Activated naive CD4-positive, alpha-beta T cell treated with anti-CD3 and anti-CD28 coated beads, Interleukin-2, amount 10 ng/mL, durations not matched to agents 7 days and 5 days (primary cell): ENCODE results near the gene RIMS3.
"Not testable (repeated sequence)": the region's sequence is repeated elsewhere in the genome, so short reads cannot be mapped to it uniquely, and the experiment has no call there.

Experiments used
- CTCF ChIA-PET: fragments of 350-600 bp; sonication (Branson Sonifier 250); formaldehyde crosslinking; loops from one replicate; lab custom pipeline; 2021; ENCODE audit warnings: antibody characterized with exemption; lab: Charles Lee
- DNase-seq: peaks from one replicate; pipeline ENCODE4 v3.0.0-alpha.2; 2020
- H3K27ac Mint-ChIP-seq: one replicate; pipeline ENCODE4 v1.8.0; 2021; ENCODE audit warnings: mild to moderate bottlenecking, moderate library complexity, mixed read lengths
- H3K27me3 Mint-ChIP-seq: one replicate; pipeline ENCODE4 v1.8.0; 2021; ENCODE audit warnings: mild to moderate bottlenecking, mixed read lengths
- H3K36me3 Mint-ChIP-seq: one replicate; pipeline ENCODE4 v1.8.0; 2021; ENCODE audit warnings: mixed read lengths
- H3K4me1 Mint-ChIP-seq: one replicate; pipeline ENCODE4 v1.8.0; 2021; ENCODE audit warnings: mixed read lengths
- H3K4me3 Mint-ChIP-seq: one replicate; pipeline ENCODE4 v1.8.0; 2021; ENCODE audit warnings: mild to moderate bottlenecking, moderate library complexity, mixed read lengths
- H3K9me3 Mint-ChIP-seq: one replicate; pipeline ENCODE4 v1.8.0; 2021; ENCODE audit warnings: mixed read lengths

Gene RIMS3

GRCh38 chr1:40595623-40596022 is 69.9 kb downstream of the RIMS3 start:
- H3K4me3 Mint-ChIP-seq = no peak overlapping the region
- no peaks in the 10 kb centered on the region for H3K36me3 Mint-ChIP-seq
- CTCF ChIA-PET = interaction anchor here (1.4 kb wide), 1 partner anchor 63 kb away, joined by 4 read pairs; no protein-coding TSS in a partner anchor
- no peaks in the 10 kb centered on the region for H3K9me3 Mint-ChIP-seq
- no peak overlapping the region for H3K27ac Mint-ChIP-seq
- peaks cover 11% of the 10 kb centered on the region for H3K4me1 Mint-ChIP-seq
- H3K27me3 Mint-ChIP-seq = peaks cover 28% of the 10 kb centered on the region
- DNase-seq = no peak

DNA sequence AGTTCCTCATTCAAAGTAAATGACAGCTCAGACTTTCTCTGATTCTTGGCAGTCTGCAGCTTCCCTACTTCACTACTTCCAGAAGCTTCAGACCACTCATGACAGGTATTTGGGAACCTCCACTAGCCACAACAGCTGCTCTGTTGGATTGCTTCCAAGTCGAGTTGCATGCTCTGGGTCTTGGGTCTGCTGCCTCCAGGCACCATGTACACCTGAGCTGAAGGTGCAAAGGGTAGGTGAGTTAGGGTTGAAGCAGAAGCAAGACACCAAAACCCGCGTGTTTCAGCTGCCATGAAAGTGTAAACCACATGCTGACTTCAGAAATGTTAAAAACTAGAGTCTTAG is 71.3 kb downstream of the RIMS3 start:
- no peak overlapping the region for H3K27ac Mint-ChIP-seq
- peaks cover 11% of the 10 kb centered on the region for H3K4me1 Mint-ChIP-seq
- peaks cover 25% of the 10 kb centered on the region for H3K27me3 Mint-ChIP-seq
- H3K36me3 Mint-ChIP-seq = no peaks in the 10 kb centered on the region
- CTCF ChIA-PET = interaction anchor here (1.1 to 1.5 kb wide), 4 partner anchors 75 to 356 kb away, joined by 3 to 5 read pairs (median 4); no protein-coding TSS in a partner anchor
- no peak for DNase-seq
- H3K4me3 Mint-ChIP-seq = no peak overlapping the region
- no peaks in the 10 kb centered on the region for H3K9me3 Mint-ChIP-seq

DNA sequence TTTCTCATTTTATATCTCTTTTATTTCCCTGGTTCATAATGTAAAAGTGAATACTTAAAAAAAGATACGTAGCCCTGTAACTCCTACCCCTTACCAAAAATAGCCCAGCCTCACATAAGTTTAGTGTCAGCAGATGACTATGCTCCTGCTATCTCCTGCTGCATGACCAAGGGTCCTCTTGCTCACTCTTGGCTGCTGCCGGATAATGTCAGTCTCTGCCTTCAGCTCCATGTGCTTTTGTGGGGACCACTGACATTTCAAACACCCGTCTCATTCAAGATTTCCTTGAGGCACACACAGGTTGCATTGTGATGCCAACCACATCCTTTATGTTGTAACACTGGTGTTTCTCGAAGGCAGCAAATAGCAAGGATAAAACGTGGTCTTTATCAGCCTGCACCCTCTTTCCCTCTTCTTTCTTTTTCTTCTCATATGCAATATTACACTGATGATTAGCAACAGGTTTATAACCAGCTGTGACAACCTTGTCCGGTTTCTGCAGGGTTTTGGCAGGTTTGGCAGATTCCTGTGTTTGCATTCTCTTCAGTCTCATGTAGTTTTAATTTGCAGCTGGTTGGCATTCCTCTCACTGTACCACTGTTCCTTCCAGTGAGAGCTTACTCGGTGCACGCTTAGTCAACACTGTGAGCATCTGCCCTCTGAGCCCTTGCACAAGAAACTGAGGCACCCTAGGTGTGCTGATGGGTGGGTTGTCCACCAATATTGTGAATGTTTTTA is 71.9 kb downstream of the RIMS3 start:
- no peaks in the 10 kb centered on the region for H3K9me3 Mint-ChIP-seq
- CTCF ChIA-PET = interaction anchor here (1.1 to 1.5 kb wide), 4 partner anchors 76 to 357 kb away, joined by 3 to 5 read pairs (median 4); no protein-coding TSS in a partner anchor
- H3K4me1 Mint-ChIP-seq = peaks cover 11% of the 10 kb centered on the region
- no peak overlapping the region for H3K4me3 Mint-ChIP-seq
- no peak for DNase-seq
- H3K36me3 Mint-ChIP-seq = no peaks in the 10 kb centered on the region
- H3K27ac Mint-ChIP-seq = no peak overlapping the region
- peaks cover 22% of the 10 kb centered on the region for H3K27me3 Mint-ChIP-seq

- CTCF ChIA-PET = interaction anchor here (0.7 to 0.8 kb wide), 2 partner anchors 10 to 375 kb away, joined by 3 read pairs; no protein-coding TSS in a partner anchor
- DNase-seq = peak; percentile 33
- Mint-ChIP-seq H3K9me3 (no peaks in the 10 kb centered on the region), H3K4me3 (no peak overlapping the region), H3K4me1 (peaks cover 11% of the 10 kb centered on the region), H3K36me3 (no peaks in the 10 kb centered on the region), H3K27ac (no peak overlapping the region), H3K27me3 (peaks cover 21% of the 10 kb centered on the region)
Observed at GRCh38 chr1:40592107-40592803, 73.2 kb downstream of the RIMS3 start.

DNA sequence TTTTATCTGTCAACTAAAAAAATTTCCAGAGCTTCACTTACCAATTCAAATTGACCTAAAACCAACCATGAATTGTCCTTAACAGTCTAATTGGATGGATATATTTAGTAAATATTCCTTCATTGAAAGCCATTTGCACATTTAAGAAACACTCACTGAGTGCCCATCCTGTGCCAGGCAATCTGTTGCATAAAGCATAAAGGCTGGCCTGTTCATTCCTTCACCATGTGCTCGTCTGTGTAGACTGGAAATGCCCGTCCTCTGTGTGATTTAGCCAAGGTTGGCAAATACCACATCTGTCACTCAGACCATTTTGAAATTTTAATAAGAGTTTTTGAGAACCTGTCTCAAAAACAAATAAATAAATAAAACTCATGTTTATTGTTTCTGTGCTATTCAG is 76.9 kb downstream of the RIMS3 start:
- Mint-ChIP-seq H3K4me1 (peaks cover 8% of the 10 kb centered on the region), H3K27ac (no peak overlapping the region), H3K27me3 (peaks cover 14% of the 10 kb centered on the region), H3K9me3 (no peaks in the 10 kb centered on the region), H3K36me3 (no peaks in the 10 kb centered on the region), H3K4me3 (no peak overlapping the region)
- no peak for DNase-seq
- CTCF ChIA-PET = interaction anchor here (1.0 to 1.4 kb wide), 2 partner anchors 15 to 56 kb away, joined by 3 read pairs; no protein-coding TSS in a partner anchor

GRCh38 chr1:40583980-40584379 is 81.5 kb downstream of the RIMS3 start:
- no peak for DNase-seq
- CTCF ChIA-PET = no interaction called here
- H3K27ac Mint-ChIP-seq = no peak overlapping the region

GRCh38 chr1:40582116-40582515 is 83.4 kb downstream of the RIMS3 start:
- H3K4me1 Mint-ChIP-seq = no peaks in the 10 kb centered on the region
- no peak for DNase-seq
- no peaks in the 10 kb centered on the region for H3K9me3 Mint-ChIP-seq
- H3K4me3 Mint-ChIP-seq = no peak overlapping the region
- peaks cover 3% of the 10 kb centered on the region for H3K27me3 Mint-ChIP-seq
- H3K36me3 Mint-ChIP-seq = no peaks in the 10 kb centered on the region
- no peak overlapping the region for H3K27ac Mint-ChIP-seq
- CTCF ChIA-PET = no interaction called here

More at GRCh38 chr1:40583980-40584379, 81.5 kb downstream of the RIMS3 start:
- Mint-ChIP-seq H3K4me1 (no peaks in the 10 kb centered on the region), H3K4me3 (no peak overlapping the region), H3K9me3 (no peaks in the 10 kb centered on the region), H3K36me3 (no peaks in the 10 kb centered on the region), H3K27me3 (peaks cover 8% of the 10 kb centered on the region)

GRCh38 chr1:40575336-40575735 is 90.1 kb downstream of the RIMS3 start:
- no peak for DNase-seq
- H3K9me3 Mint-ChIP-seq = no peaks in the 10 kb centered on the region
- CTCF ChIA-PET = no interaction called here
- no peaks in the 10 kb centered on the region for H3K36me3 Mint-ChIP-seq
- no peaks in the 10 kb centered on the region for H3K4me1 Mint-ChIP-seq
- no peak overlapping the region for H3K27ac Mint-ChIP-seq
- H3K4me3 Mint-ChIP-seq = no peak overlapping the region
- H3K27me3 Mint-ChIP-seq = peaks cover 14% of the 10 kb centered on the region

DNA sequence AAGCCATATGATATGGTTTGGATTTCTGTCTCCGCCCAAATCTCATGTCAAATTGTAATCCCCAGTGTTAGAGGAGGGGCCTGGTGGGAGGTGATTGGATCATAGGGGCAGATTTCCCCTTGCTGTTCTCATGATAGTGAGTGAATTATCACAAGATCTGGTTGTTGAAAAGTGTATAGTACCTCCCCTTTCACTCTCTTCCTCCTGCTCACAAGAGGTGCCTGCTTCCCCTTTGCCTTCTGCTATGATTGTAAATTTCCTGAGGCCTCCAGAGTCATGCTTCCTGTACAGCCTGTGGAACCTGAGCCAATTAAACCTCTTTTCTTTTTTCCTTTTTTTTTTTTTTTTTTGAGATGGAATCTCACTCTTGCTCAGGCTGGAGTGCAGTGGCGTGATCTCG is 90.7 kb downstream of the RIMS3 start:
- DNase-seq, H3K27ac Mint-ChIP-seq, H3K36me3 Mint-ChIP-seq, H3K4me1 Mint-ChIP-seq, H3K4me3 Mint-ChIP-seq, H3K9me3 Mint-ChIP-seq, CTCF ChIA-PET: not testable (repeated sequence)
- peaks cover 14% of the 10 kb centered on the region for H3K27me3 Mint-ChIP-seq
